ENCODE data around the gene ANKRD52. TPM values are rescaled to one million over a fixed set of nuclear protein-coding genes. Genes with fewer than 3 reads are reported as not detected.
A peak's percentile ranks its signal among the peaks of the same experiment; 100 is the strongest.
"Not testable (repeated sequence)": the region's sequence is repeated elsewhere in the genome, so short reads cannot be mapped to it uniquely, and the experiment has no call there.

The ANKRD52 gene
- total RNA-seq, 4 donors from 2014 or later, result 14.7 to 30.9 (median 18.9) TPM

GRCh38 chr12:56271031-56271430, 12.8 kb upstream of the ANKRD52 start:
- intact Hi-C loops (cut with DNase I; ENCODE audit: low total_unique reads), result no loop called here
- in situ Hi-C loops (cut with MboI; ENCODE audit: low sequenced_read_pairs in 4 of 4), result no loop called here
- peak overlapping the region in 1 of 4 donors; percentile 20 for H3K4me3 ChIP-seq
- peak; percentile 78 to 88 for TF ChIP-seq POLR2A (IDR thresholded peaks at IDR 0.05)
- TF ChIP-seq, protein P1, sequence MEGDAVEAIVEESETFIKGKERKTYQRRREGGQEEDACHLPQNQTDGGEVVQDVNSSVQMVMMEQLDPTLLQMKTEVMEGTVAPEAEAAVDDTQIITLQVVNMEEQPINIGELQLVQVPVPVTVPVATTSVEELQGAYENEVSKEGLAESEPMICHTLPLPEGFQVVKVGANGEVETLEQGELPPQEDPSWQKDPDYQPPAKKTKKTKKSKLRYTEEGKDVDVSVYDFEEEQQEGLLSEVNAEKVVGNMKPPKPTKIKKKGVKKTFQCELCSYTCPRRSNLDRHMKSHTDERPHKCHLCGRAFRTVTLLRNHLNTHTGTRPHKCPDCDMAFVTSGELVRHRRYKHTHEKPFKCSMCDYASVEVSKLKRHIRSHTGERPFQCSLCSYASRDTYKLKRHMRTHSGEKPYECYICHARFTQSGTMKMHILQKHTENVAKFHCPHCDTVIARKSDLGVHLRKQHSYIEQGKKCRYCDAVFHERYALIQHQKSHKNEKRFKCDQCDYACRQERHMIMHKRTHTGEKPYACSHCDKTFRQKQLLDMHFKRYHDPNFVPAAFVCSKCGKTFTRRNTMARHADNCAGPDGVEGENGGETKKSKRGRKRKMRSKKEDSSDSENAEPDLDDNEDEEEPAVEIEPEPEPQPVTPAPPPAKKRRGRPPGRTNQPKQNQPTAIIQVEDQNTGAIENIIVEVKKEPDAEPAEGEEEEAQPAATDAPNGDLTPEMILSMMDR (IDR thresholded peaks at IDR 0.05 in 4 of 5, conservative IDR thresholded peaks at IDR 0.05 in 1 of 5), result peak; percentile 21 to 58 (median 36)
- DNase-seq, result peak; percentile 56 to 74
- no peaks in the 10 kb centered on the region for H3K27me3 ChIP-seq
- peak; percentile 79 to 81 for ATAC-seq
- H3K36me3 ChIP-seq, result peaks cover 2 to 65% of the 10 kb centered on the region in 2 donors
- H3K4me1 ChIP-seq, result peaks cover 56 to 62% of the 10 kb centered on the region in 2 donors
- peak overlapping the region; percentile 95 to 99 (median 98) for H3K27ac ChIP-seq
- no peaks in the 10 kb centered on the region for H3K9me3 ChIP-seq

DNA sequence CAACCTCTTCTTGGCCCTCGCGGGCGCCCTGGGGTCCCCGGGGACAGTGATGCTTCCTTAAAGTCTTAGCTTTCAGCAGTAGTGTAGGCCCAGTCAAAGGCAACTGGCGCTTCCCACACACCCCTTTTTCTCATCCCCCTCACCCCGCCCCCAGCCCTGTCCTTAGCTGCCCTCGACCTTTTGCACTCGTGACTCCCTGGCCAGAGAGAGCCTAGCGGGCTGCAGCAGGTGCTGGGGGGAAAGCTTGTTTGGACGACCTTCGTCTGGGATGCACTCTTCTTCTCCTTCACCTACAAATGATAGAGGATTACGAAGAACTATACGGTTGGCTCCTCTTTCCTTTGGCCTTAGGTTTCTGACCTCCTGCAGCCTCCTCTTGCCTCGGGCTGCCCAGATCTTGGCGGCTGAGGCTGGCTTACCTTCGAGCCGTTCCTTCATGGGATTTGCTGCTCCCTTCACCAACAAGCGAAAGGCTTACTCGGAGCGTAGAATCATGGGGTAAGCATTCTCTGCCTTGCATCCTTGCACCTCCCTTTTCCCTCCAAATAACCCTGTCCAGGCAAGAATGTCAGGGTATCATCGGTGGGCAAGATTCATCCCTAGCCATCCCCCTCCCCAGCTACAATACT, 9.4 kb upstream of the ANKRD52 start:
- H3K27ac ChIP-seq, result peak overlapping the region; percentile 95 to 99 (median 98)
- H3K4me3 ChIP-seq, result peak overlapping the region; percentile 70 to 88 (median 80)
- H3K27me3 ChIP-seq, result no peaks in the 10 kb centered on the region
- no peaks in the 10 kb centered on the region for H3K9me3 ChIP-seq
- peak; percentile 27 to 54 for ATAC-seq
- DNase-seq, result peak; percentile 35 to 85
- peaks cover 0 to 30% of the 10 kb centered on the region in 2 donors for H3K36me3 ChIP-seq
- H3K4me1 ChIP-seq, result peaks cover 55 to 58% of the 10 kb centered on the region in 2 donors
- in situ Hi-C loops (cut with MboI; ENCODE audit: low sequenced_read_pairs in 4 of 4), result no loop called here
- intact Hi-C loops (cut with DNase I; ENCODE audit: low total_unique reads), result loop anchor here (1.0 to 10.0 kb wide), 3 partner anchors 33 to 553 kb away; partner anchors contain the start of genes BAZ2A, BLOC1S1 and CS
- TF ChIP-seq, protein P1 (IDR thresholded peaks at IDR 0.05 in 4 of 5, conservative IDR thresholded peaks at IDR 0.05 in 1 of 5), result no peak
- TF ChIP-seq POLR2A (IDR thresholded peaks at IDR 0.05), result no peak

GRCh38 chr12:56266693-56267442, 8.7 kb upstream of the ANKRD52 start, which contains the start of gene COQ10A:
Gene COQ10A, plus strand, starts transcription at chr12:56266942. Its CDS starts 177 bp downstream, at chr12:56267119.
- intact Hi-C loops (cut with DNase I; ENCODE audit: low total_unique reads), result loop anchor here (1.0 to 10.0 kb wide), 3 partner anchors 33 to 552 kb away; partner anchors contain the start of genes BAZ2A, BLOC1S1 and CS

GRCh38 chr12:56266068-56266692, 8.0 kb upstream of the ANKRD52 start:
- peaks cover 45 to 48% of the 10 kb centered on the region in 2 donors for H3K4me1 ChIP-seq
- H3K36me3 ChIP-seq, result peaks cover 0 to 21% of the 10 kb centered on the region in 2 donors
- H3K27me3 ChIP-seq; DNase-seq; ATAC-seq; H3K9me3 ChIP-seq; in situ Hi-C loops (cut with MboI; ENCODE audit: low sequenced_read_pairs in 4 of 4): not testable (repeated sequence)
- intact Hi-C loops (cut with DNase I; ENCODE audit: low total_unique reads), result loop anchor here (10.0 kb wide), 2 partner anchors 369 to 551 kb away; partner anchors contain the start of genes BAZ2A and BLOC1S1
- H3K27ac ChIP-seq, result peak overlapping the region; percentile 95 to 99 (median 98)
- H3K4me3 ChIP-seq, result peak overlapping the region; percentile 70 to 88 (median 80)

More at GRCh38 chr12:56266693-56267442, 8.7 kb upstream of the ANKRD52 start, which contains the start of gene COQ10A:
- Histone ChIP-seq H3K36me3 (peaks cover 0 to 23% of the 10 kb centered on the region in 2 donors), H3K4me3 (peak within 1 kb of the TSS; percentile 70 to 88 (median 80)), H3K27me3 (no peaks in the 10 kb centered on the region), H3K27ac (peak within 1 kb of the TSS; percentile 95 to 99 (median 98)), H3K9me3 (no peaks in the 10 kb centered on the region), H3K4me1 (peaks cover 49 to 52% of the 10 kb centered on the region in 2 donors)
- peak; percentile 89 to 94 for DNase-seq
- peak; percentile 64 to 75 for ATAC-seq
- in situ Hi-C loops (cut with MboI; ENCODE audit: low sequenced_read_pairs in 4 of 4), result no loop called here
- TF ChIP-seq, protein P1 (IDR thresholded peaks at IDR 0.05 in 4 of 5, conservative IDR thresholded peaks at IDR 0.05 in 1 of 5), result peak; percentile 48 to 81 (median 78)
- peak; percentile 97 to 98 for TF ChIP-seq POLR2A (IDR thresholded peaks at IDR 0.05)

- ATAC-seq; in situ Hi-C loops (cut with MboI; ENCODE audit: low sequenced_read_pairs in 4 of 4): not testable (repeated sequence)
Observed at GRCh38 chr12:56262955-56263354, 4.8 kb upstream of the ANKRD52 start.

More at GRCh38 chr12:56262955-56263354, 4.8 kb upstream of the ANKRD52 start:
- H3K27me3 ChIP-seq, H3K9me3 ChIP-seq, H3K4me3 ChIP-seq, H3K36me3 ChIP-seq, DNase-seq: not testable (repeated sequence)
- Histone ChIP-seq H3K27ac (peak overlapping the region in 1 of 4 donors; percentile 97), H3K4me1 (peaks cover 27 to 37% of the 10 kb centered on the region in 2 donors)
- intact Hi-C loops (cut with DNase I; ENCODE audit: low total_unique reads), result loop anchor here (10.0 kb wide), 2 partner anchors 372 to 548 kb away; partner anchors contain the start of genes BAZ2A and BLOC1S1

Data from gastrocnemius medialis (tissue), 4 donors.